WTC11 (cell line): Measurements from ENCODE around the gene KCNQ4.

Experiments used
- CREM ChIP-seq: sonication (generic); formaldehyde crosslinking; IDR thresholded peaks from 2 replicates; pipeline ENCODE4 v1.8.1; 2022; ENCODE audit warnings: mild to moderate bottlenecking, missing genetic modification reagents, moderate library complexity
- FOXJ3 ChIP-seq: sonication (generic); formaldehyde crosslinking; IDR thresholded peaks from 2 replicates; pipeline ENCODE4 v1.9.0; 2021; ENCODE audit warnings: missing genetic modification reagents, mild to moderate bottlenecking, borderline replicate concordance
- JUN ChIP-seq: sonication (generic); formaldehyde crosslinking; IDR thresholded peaks from 2 replicates; pipeline ENCODE4 v1.8.0; 2023; ENCODE audit warnings: mild to moderate bottlenecking, missing genetic modification reagents
- NR2C2 ChIP-seq: sonication (generic); formaldehyde crosslinking; IDR thresholded peaks from 2 replicates; pipeline ENCODE4 v1.8.0; 2022; ENCODE audit warnings: mild to moderate bottlenecking, missing genetic modification reagents
- SP1 ChIP-seq: sonication (generic); formaldehyde crosslinking; conservative IDR thresholded peaks from 2 replicates; pipeline ENCODE4 v1.8.1; 2022; ENCODE audit warnings: missing genetic modification reagents
- TEAD4 ChIP-seq: sonication (generic); formaldehyde crosslinking; IDR thresholded peaks from 2 replicates; pipeline ENCODE4 v1.8.0; 2022; ENCODE audit warnings: mild to moderate bottlenecking, missing genetic modification reagents
- ZNF396 ChIP-seq: fragments of 250-450 bp; sonication (Bioruptor Pico); IDR thresholded peaks from 2 replicates; pipeline ENCODE4 v1.8.0; 2021; ENCODE audit warnings: mild to moderate bottlenecking, moderate library complexity, borderline replicate concordance
- TF ChIP-seq, protein P1 (sequence below): fragments of 200-600 bp; IDR thresholded peaks from 2 replicates; pipeline ENCODE4 v1.8.0; 2022; ENCODE audit warnings: antibody characterized with exemption
- TF ChIP-seq, protein P2 (sequence below): sonication (generic); formaldehyde crosslinking; IDR thresholded peaks from 2 replicates; pipeline ENCODE4 v1.8.1; 2022; ENCODE audit warnings: low read depth, mild to moderate bottlenecking, moderate library complexity, missing genetic modification reagents, borderline replicate concordance
- TF ChIP-seq, protein P3 (sequence below): sonication (generic); formaldehyde crosslinking; IDR thresholded peaks from 2 replicates; pipeline ENCODE4 v1.8.1; 2022; ENCODE audit warnings: mild to moderate bottlenecking, moderate library complexity, missing genetic modification reagents
- TF ChIP-seq, protein P4 (sequence below): sonication (generic); formaldehyde crosslinking; IDR thresholded peaks from 2 replicates; pipeline ENCODE4 v1.8.1; 2023; ENCODE audit warnings: mild to moderate bottlenecking, missing genetic modification reagents
- TF ChIP-seq, protein P5 (sequence below): sonication (generic); formaldehyde crosslinking; IDR thresholded peaks from 2 replicates; pipeline ENCODE4 v1.8.1; 2022; ENCODE audit warnings: mild to moderate bottlenecking, missing genetic modification reagents, moderate library complexity, borderline replicate concordance
- TF ChIP-seq, protein P6 (sequence below): sonication (generic); formaldehyde crosslinking; conservative IDR thresholded peaks from 2 replicates; pipeline ENCODE4 v1.8.1; 2023; ENCODE audit warnings: mild to moderate bottlenecking, low read depth, missing genetic modification reagents, moderate library complexity

DNA sequence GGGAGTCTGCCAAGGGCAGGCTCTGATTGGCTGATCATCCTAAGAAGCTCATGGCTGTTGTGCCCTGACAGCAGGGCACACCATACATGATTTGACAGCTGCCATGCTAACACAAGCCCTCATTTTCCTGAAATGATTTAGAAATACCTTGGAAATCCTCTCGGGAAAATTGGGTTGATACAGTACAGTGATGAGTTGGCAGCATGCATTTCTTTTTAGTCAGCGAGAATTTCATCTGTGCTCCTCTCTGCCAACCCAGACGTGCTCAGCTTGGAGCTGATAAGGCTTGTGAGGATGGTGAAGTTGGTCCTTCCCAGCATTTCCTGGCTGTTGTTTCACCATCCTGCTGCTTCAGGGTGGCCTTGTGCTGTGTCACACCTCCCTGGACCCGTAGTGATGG lies 22.6 kb upstream of the KCNQ4 start:
- TF ChIP-seq, protein P1, sequence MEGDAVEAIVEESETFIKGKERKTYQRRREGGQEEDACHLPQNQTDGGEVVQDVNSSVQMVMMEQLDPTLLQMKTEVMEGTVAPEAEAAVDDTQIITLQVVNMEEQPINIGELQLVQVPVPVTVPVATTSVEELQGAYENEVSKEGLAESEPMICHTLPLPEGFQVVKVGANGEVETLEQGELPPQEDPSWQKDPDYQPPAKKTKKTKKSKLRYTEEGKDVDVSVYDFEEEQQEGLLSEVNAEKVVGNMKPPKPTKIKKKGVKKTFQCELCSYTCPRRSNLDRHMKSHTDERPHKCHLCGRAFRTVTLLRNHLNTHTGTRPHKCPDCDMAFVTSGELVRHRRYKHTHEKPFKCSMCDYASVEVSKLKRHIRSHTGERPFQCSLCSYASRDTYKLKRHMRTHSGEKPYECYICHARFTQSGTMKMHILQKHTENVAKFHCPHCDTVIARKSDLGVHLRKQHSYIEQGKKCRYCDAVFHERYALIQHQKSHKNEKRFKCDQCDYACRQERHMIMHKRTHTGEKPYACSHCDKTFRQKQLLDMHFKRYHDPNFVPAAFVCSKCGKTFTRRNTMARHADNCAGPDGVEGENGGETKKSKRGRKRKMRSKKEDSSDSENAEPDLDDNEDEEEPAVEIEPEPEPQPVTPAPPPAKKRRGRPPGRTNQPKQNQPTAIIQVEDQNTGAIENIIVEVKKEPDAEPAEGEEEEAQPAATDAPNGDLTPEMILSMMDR = no peak
- TF ChIP-seq TEAD4 (CRISPR knock-in tag) = no peak
- TF ChIP-seq, protein P2, sequence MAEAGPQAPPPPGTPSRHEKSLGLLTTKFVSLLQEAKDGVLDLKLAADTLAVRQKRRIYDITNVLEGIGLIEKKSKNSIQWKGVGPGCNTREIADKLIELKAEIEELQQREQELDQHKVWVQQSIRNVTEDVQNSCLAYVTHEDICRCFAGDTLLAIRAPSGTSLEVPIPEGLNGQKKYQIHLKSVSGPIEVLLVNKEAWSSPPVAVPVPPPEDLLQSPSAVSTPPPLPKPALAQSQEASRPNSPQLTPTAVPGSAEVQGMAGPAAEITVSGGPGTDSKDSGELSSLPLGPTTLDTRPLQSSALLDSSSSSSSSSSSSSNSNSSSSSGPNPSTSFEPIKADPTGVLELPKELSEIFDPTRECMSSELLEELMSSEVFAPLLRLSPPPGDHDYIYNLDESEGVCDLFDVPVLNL (CRISPR knock-in tag) = no peak
- no peak for TF ChIP-seq CREM
- TF ChIP-seq, protein P3, sequence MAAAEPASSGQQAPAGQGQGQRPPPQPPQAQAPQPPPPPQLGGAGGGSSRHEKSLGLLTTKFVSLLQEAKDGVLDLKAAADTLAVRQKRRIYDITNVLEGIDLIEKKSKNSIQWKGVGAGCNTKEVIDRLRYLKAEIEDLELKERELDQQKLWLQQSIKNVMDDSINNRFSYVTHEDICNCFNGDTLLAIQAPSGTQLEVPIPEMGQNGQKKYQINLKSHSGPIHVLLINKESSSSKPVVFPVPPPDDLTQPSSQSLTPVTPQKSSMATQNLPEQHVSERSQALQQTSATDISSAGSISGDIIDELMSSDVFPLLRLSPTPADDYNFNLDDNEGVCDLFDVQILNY = no peak
- no peak for TF ChIP-seq NR2C2 (CRISPR knock-in tag)
- TF ChIP-seq, protein P4, sequence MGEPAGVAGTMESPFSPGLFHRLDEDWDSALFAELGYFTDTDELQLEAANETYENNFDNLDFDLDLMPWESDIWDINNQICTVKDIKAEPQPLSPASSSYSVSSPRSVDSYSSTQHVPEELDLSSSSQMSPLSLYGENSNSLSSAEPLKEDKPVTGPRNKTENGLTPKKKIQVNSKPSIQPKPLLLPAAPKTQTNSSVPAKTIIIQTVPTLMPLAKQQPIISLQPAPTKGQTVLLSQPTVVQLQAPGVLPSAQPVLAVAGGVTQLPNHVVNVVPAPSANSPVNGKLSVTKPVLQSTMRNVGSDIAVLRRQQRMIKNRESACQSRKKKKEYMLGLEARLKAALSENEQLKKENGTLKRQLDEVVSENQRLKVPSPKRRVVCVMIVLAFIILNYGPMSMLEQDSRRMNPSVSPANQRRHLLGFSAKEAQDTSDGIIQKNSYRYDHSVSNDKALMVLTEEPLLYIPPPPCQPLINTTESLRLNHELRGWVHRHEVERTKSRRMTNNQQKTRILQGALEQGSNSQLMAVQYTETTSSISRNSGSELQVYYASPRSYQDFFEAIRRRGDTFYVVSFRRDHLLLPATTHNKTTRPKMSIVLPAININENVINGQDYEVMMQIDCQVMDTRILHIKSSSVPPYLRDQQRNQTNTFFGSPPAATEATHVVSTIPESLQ (CRISPR knock-in tag) = no peak
- TF ChIP-seq, protein P5, sequence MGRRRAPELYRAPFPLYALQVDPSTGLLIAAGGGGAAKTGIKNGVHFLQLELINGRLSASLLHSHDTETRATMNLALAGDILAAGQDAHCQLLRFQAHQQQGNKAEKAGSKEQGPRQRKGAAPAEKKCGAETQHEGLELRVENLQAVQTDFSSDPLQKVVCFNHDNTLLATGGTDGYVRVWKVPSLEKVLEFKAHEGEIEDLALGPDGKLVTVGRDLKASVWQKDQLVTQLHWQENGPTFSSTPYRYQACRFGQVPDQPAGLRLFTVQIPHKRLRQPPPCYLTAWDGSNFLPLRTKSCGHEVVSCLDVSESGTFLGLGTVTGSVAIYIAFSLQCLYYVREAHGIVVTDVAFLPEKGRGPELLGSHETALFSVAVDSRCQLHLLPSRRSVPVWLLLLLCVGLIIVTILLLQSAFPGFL (CRISPR knock-in tag) = no peak
- no peak for TF ChIP-seq FOXJ3
- TF ChIP-seq JUN = no peak
- no peak for TF ChIP-seq SP1 (CRISPR knock-in tag)
- TF ChIP-seq, protein P6, sequence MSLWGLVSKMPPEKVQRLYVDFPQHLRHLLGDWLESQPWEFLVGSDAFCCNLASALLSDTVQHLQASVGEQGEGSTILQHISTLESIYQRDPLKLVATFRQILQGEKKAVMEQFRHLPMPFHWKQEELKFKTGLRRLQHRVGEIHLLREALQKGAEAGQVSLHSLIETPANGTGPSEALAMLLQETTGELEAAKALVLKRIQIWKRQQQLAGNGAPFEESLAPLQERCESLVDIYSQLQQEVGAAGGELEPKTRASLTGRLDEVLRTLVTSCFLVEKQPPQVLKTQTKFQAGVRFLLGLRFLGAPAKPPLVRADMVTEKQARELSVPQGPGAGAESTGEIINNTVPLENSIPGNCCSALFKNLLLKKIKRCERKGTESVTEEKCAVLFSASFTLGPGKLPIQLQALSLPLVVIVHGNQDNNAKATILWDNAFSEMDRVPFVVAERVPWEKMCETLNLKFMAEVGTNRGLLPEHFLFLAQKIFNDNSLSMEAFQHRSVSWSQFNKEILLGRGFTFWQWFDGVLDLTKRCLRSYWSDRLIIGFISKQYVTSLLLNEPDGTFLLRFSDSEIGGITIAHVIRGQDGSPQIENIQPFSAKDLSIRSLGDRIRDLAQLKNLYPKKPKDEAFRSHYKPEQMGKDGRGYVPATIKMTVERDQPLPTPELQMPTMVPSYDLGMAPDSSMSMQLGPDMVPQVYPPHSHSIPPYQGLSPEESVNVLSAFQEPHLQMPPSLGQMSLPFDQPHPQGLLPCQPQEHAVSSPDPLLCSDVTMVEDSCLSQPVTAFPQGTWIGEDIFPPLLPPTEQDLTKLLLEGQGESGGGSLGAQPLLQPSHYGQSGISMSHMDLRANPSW (CRISPR knock-in tag) = no peak
- no peak for TF ChIP-seq ZNF396 (CRISPR knock-in tag)
